Left colon (tissue), 2 donors: ENCODE data around the gene NAGS. TPM values are rescaled to one million over a fixed set of nuclear protein-coding genes. Genes with fewer than 3 reads are reported as not detected.
"Not testable (repeated sequence)": the region's sequence is repeated elsewhere in the genome, so short reads cannot be mapped to it uniquely, and the experiment has no call there.

Experiments
- ATAC-seq: fragments of 200-7000 bp; cut with Tn5 transposase; one replicate; pipeline ENCODE4 v1.9.1; 2020; ENCODE audit warnings: mild to moderate bottlenecking, moderate library complexity
- DNase-seq, 2 donors: peaks; one replicate each; pipeline ENCODE4 v3.0.0-alpha.2; 2020
- intact Hi-C, 2 donors: fragments of 100-400 bp; cut with DNase I in 1 of 2; cut with micrococcal nuclease in 1 of 2; formaldehyde crosslinking; loops; one replicate each; pipeline versions ENCODE4 v1.11.2 to v1.14.0; 2022; cut with DNase I, micrococcal nuclease
- total RNA-seq, 2 donors: library from RNA; stranded (reverse); fragmentation: NEBNext Ultra II Directional; extraction: Animal tissue kit (Norgen Biotek cat#: 25700); gene quantifications; one replicate each; pipeline ENCODE4 v1.2.1, GENCODE V29; 2021
- donor health status: DM: no; HTN: no; CAD: no.
- donor health status: DM: yes; HTN: yes; CAD: no.

The NAGS gene
- total RNA-seq, 2 donors from 2014 or later = 9.2 to 13.8 TPM

GRCh38 chr17:43982171-43982570 lies 22.3 kb upstream of the NAGS start:
- intact Hi-C loops = no loop called here
- ATAC-seq = no peak
- no peak for DNase-seq

- DNase-seq = no peak
- ATAC-seq = no peak
- intact Hi-C loops = no loop called here
Observed at GRCh38 chr17:43983196-43983514, 21.3 kb upstream of the NAGS start.

- DNase-seq = peak in 1 of 2 donors; percentile 61
- peak; percentile 94 for ATAC-seq
- intact Hi-C loops = no loop called here
Observed at GRCh38 chr17:43983515-43984411, 20.7 kb upstream of the NAGS start.

- peak; percentile 44 for ATAC-seq
- DNase-seq = no peak
- intact Hi-C loops = no loop called here
Observed at GRCh38 chr17:43984521-43984920, 19.9 kb upstream of the NAGS start.

GRCh38 chr17:43986225-43986981 lies 18.0 kb upstream of the NAGS start:
- intact Hi-C loops = no loop called here
- ATAC-seq = no peak
- no peak for DNase-seq

- ATAC-seq (no peak), DNase-seq (no peak)
- intact Hi-C loops = no loop called here
Observed at GRCh38 chr17:43987131-43988021, 17.0 kb upstream of the NAGS start.

- ATAC-seq (no peak), DNase-seq (no peak)
- intact Hi-C loops = no loop called here
Observed at GRCh38 chr17:43988301-43988700, 16.1 kb upstream of the NAGS start.

- ATAC-seq = no peak
- intact Hi-C loops = loop anchor here in 1 of 2 donors (10.0 kb wide), 1 partner anchor 48 kb away; the partner anchor contains the start of gene PPY
- DNase-seq = no peak
Observed at GRCh38 chr17:43992641-43993040, 11.8 kb upstream of the NAGS start.

GRCh38 chr17:43994272-43995149 lies 9.9 kb upstream of the NAGS start:
- DNase-seq (peak in 1 of 2 donors; percentile 57), ATAC-seq (peak; percentile 85)
- intact Hi-C loops = loop anchor here in 1 of 2 donors (10.0 kb wide), 1 partner anchor 50 kb away; the partner anchor contains the start of gene PPY

GRCh38 chr17:43995150-43995471 lies 9.3 kb upstream of the NAGS start:
- DNase-seq (no peak), ATAC-seq (no peak)
- intact Hi-C loops = loop anchor here in 1 of 2 donors (10.0 kb wide), 1 partner anchor 50 kb away; the partner anchor contains the start of gene PPY

GRCh38 chr17:43997180-43997579 lies 7.2 kb upstream of the NAGS start:
- not testable (repeated sequence) for ATAC-seq, DNase-seq
- intact Hi-C loops = loop anchor here in 1 of 2 donors (10.0 kb wide), 1 partner anchor 52 kb away; the partner anchor contains the start of gene PPY

- intact Hi-C loops = loop anchor here in 1 of 2 donors (10.0 kb wide), 1 partner anchor 54 kb away; the partner anchor contains the start of gene PPY
- ATAC-seq (no peak), DNase-seq (no peak)
Observed at GRCh38 chr17:43998552-43998951, 5.9 kb upstream of the NAGS start.

- ATAC-seq (no peak), DNase-seq (no peak)
- intact Hi-C loops = loop anchor here in 1 of 2 donors (10.0 kb wide), 1 partner anchor 54 kb away; the partner anchor contains the start of gene PPY
Observed at GRCh38 chr17:43999024-43999423, 5.4 kb upstream of the NAGS start.

GRCh38 chr17:44000141-44000860 lies 4.1 kb upstream of the NAGS start:
- intact Hi-C loops = no loop called here
- DNase-seq (no peak), ATAC-seq (no peak)

- ATAC-seq (no peak), DNase-seq (no peak)
- intact Hi-C loops = no loop called here
Observed at GRCh38 chr17:44000871-44001460, 3.5 kb upstream of the NAGS start.

- intact Hi-C loops = no loop called here
- no peak for DNase-seq
Observed at GRCh38 chr17:44001461-44001920, 2.9 kb upstream of the NAGS start.

More at GRCh38 chr17:44001461-44001920, 2.9 kb upstream of the NAGS start:
- no peak for ATAC-seq
